HG03159 (cell line): Measurements from ENCODE around the gene GALNT14.

ENCODE experiments used
- ATAC-seq: cut with Tn5 transposase; IDR thresholded peaks from one replicate; pipeline ENCODE4 v1.9.1; 2021; ENCODE audit warnings: mild to moderate bottlenecking, moderate library complexity; ENCODE audit not compliant: unreplicated experiment

Gene GALNT14

GRCh38 chr2:31136000-31136399 is 2.2 kb downstream of the GALNT14 start:
- ATAC-seq: no peak

- ATAC-seq: no peak
These were observed 3.8 kb downstream of the GALNT14 start for GRCh38 chr2:31134480-31134879.

GRCh38 chr2:31132786-31133185 is 5.5 kb downstream of the GALNT14 start:
- no peak for ATAC-seq

DNA sequence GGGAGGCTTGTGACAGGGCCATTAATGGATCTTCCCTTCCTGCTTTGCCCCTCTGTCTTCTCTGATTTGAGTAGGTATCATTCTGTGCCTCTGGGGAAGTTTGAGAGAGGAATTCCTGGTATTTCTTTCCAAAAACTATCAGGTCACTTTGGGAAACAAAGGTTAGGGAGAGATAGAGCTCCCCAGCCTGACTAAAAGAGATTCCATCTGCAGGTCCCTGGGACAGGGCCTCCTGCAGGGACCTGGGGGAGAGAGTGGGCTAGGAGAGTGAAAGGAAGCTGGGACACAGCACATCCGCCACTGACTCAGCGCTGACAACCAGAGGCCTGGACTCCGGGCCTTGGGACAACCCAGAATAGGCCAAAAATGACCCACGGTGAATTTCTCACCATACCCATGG is 6.4 kb downstream of the GALNT14 start:
- no peak for ATAC-seq

DNA sequence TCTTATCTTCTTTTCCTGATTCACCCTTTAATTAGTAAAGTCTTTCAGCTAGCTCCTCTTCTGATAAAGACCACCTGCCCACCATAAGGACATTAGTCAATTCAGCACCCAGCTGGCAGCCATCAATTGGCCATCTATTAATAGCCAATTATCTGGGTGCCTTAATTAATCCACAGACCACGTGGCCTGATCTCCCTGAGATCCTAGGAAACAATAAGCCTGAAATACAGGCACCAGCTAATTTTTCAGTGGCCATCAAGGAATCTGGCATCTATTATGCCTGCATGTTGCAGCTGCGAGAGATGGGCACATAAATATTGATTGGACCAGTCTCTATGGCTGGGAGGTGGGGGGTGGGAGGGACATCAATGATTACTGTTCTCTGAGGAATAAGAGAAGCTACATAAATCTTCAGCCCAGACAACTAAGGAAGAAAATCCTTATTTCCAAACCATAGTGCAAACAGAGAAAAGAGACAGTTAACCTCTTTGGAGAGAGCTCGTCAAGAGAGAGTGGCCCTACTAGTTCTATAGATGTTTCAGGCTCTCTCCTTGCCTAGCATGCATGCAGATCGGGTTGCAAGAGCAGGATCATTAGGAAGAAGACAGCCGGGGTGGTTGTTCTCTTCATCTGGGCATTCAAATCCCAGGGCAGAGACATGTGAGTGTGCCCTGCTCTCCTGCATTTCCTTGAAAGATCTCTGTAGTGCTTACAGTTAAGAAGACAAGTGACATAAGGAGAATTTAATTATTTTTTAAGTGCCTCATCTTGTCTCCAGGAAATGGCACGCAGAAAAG is 8.7 kb downstream of the GALNT14 start:
- ATAC-seq: no peak

DNA sequence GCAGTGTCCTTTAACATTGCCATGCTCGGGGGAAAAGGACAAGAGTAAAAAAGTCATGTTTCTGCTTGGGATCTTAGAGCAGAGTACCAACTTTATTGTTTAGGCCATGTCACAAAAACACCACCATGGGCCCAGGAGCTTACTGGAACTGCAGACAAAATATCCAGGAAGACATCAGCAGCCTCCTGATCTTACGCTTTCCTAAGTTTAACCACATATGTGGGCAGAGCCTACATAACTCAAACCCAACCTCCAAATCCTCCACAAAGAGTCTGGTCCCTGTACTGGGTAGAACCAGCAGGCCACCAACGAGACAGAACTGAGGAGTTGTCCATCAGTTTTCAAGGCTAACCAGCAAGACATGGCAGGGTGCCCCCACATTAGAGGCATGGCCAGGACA is 10.3 kb downstream of the GALNT14 start:
- no peak for ATAC-seq

DNA sequence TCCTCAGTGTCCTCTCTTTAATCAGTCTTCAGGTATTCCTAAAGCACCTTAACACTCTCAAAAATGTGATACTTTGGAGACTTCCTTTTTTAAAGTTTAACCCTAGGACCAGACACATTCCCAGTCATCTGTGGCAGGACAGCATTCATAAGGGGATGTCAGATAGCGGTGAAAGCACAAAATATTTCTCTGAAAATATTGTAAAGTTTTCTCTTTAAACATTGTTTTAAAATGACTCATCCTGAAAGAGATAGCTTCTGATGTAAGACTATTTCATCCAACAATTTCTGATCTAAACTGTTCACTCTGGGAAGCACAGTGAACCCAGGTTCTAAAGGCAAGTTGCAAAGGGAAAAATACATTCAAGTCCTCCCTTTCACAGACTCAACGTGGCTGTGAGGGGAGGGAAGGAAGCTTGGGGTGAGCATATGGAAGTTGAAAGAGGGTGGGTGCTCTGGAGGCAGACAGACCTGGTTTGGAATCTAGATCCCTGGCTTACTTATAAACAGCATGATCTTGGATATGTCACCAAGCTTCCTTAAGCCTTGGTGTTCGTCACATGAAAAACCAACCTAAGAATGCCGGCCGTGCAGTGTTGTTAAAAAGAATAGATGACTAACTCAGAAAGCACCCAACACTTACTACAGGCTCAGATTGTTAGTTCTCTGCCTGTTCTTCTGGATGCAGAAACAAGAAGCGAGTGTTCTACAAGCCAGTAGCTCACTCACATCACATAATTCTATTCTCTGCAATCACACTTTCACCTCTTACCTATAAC is 12.1 kb downstream of the GALNT14 start:
- no peak for ATAC-seq

- ATAC-seq: no peak
These were observed 13.3 kb downstream of the GALNT14 start for GRCh38 chr2:31124904-31125303.

GRCh38 chr2:31122133-31122532 is 16.1 kb downstream of the GALNT14 start:
- ATAC-seq: no peak

DNA sequence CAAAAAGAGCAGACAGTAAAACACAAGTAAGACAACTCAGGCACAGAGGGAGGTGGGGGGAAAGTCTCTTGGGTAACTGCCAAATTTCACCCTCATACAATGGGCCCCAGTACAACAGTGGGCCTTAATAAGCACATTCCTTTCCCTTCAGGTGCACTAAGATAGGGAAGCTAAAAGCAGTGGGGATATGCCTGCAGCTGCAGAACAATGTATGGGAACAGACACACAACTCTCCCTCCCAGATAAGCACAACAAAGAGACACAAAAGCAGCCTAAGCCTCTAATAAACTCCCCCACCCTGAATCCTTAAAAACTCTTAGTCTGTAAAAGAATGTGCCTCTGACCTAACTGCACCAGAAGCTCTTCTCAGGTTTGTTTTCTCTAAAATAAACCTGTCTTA is 24.5 kb downstream of the GALNT14 start:
- ATAC-seq: no peak

DNA sequence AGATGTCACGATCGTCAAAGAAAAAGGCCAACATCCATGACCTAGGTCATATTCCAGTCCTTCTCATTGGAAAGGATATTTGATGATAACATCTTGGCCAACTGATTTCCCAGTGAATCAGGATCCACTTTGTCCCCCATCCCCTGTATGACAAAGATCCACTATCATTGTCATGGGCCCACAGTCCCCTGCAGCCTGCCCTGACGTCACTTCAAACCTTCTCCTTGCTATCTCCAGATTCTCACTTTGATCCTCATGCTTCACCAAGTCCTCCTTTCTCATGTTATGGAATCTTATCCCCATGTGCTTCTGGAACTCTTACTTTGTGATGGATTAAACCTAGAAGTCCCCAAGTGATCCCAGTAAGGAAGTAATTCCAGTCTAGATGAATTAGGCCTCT is 25.7 kb downstream of the GALNT14 start:
- ATAC-seq: no peak

GRCh38 chr2:31110998-31111397 is 27.2 kb downstream of the GALNT14 start:
- no peak for ATAC-seq

GRCh38 chr2:31110431-31110830 is 27.8 kb downstream of the GALNT14 start:
- ATAC-seq: no peak

GRCh38 chr2:31109633-31110192 is 28.5 kb downstream of the GALNT14 start:
- no peak for ATAC-seq

DNA sequence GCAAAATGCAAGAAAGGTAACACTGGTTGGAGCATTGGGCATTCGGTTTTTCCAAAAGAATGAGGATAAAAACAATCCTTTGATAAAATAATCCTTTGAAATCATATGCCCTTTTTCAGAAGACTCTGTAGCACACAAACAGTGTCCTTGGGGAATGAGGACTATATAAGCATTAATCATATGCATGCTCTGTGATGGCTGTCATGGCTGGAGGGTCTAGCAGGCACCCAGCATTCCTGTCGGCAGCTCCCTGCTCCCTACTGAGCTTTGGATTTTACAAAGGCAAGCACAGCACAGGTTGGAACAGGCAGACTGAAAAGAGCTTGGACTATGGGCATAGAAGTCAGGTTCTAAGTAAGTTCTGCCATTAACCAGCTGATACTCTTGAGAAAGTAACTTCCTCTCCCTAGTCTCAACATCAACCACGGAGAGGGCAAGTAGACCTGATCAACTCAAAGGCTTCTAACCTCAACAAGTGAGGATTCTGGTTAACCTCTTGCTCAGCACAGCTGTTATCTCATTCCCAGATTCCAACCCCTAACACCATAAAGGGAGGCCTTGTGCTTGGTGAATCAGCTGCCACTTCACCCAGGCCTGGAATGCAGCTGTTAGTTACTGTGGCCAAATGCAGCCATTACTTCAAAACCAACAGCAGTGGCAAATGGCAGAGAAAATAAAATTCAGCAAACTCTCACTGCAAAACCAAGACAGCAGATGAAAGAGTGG is 29.5 kb downstream of the GALNT14 start:
- no peak for ATAC-seq

- ATAC-seq: no peak
These were observed 30.5 kb downstream of the GALNT14 start for GRCh38 chr2:31107591-31108300.

DNA sequence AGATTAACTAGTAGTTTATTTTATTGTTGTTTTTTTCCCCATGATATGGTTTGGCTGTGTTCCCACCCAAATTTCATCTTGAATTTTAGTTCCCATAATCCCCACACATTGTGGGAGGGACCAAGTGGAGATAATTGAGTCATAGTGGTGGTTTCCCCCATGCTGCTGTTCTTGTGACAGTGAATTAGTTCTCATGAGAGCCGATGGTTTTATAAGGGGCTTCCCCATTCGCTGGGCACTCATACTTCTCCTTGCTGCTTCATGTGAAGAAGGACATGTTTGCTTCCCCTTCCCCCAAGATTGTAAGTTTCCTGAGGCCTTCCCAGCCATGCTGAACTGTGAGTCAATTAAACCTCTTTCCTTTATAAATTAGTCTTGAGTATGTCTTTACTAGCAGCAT is 36.5 kb downstream of the GALNT14 start:
- no peak for ATAC-seq

DNA sequence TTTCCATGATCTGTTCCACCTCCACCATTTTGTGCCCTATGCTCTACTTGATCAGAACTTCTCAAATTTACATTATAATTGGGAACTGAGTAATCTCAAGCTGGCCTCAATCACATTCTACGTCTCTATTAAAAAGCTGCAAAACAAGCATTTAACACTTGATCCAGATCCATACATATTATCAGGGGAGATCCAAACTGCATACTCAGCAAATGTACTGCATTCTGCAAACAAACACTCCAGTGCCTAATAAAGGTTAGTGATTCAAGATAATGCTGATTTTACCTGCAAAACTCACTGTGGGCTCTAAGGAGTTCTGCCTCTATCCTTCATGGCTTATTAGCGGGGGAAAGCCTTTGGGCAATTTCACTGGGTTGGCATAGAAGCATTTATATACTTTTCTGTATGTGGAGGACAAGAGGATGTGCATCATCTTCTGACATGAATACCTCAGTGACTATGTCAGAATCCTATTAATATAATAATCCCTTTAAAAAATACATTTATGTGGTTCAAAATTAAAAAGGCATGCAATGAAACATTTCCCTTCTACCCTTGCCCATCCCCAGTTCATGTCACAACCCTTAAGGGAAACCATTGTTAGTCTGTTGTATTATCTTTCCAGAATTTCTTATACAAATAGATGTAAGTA is 40.2 kb downstream of the GALNT14 start:
- ATAC-seq: no peak

DNA sequence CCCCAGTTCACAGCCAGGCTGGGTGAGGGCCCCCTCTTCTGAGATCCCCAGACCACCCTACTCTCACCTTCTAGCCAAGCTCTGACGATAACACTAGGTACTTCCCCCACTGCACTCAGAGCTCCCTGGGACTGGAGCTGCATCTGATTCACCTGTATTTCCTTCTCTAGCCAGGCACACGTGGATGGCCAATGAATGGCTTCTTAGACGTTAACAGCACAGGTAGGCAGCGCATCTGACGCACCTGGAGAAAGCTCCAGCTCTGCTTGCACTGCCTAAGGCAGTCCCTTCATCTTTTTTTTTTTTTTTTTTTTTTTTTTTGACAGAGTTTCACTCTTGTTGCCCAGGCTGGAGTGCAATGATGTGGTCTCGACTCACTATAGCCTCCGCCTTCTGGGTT is 48.1 kb downstream of the GALNT14 start:
- ATAC-seq: no peak

GRCh38 chr2:31089645-31090044 is 48.6 kb downstream of the GALNT14 start:
- ATAC-seq: no peak
